ENCODE data around the gene VAT1L. TPM values are rescaled to one million over a fixed set of nuclear protein-coding genes. Genes with fewer than 3 reads are reported as not detected.

Gene VAT1L
- total RNA-seq, 1 donor from 2014 or later = 6.4 TPM

DNA sequence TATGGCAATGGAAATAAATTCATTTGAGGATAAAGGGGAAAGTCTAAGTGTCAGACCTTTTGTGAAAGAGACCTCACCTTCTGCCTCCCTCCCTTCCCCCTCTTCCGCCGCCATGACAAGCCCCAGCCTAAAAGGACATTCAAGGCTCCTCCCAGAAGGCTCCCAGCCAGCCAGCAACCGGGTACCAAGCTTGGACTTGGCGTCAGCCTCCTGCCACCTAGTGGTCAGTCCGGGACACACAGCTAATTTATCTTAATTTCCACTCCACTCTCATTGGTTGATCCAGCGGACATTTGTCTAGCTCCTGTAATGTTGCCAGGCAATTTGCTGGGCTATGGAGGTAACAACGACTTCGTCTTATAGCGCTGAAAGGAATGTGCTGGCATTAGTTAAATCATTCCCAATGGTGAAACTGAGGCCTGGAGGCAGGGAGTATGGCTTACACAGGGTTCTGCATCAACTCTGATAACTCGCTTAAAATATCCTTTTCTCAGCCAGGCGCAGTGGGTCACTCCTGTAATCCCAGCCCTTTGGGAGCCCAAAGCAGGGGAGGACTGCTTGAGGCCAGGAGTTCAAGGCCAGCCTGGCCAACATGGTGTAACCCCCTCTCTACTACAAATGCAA lies 214.7 kb downstream of the VAT1L start:
- Histone ChIP-seq H3K9me3 (no peaks in the 10 kb centered on the region), H3K4me1 (peaks cover 8% of the 10 kb centered on the region), H3K36me3 (no peaks in the 10 kb centered on the region), H3K27me3 (no peaks in the 10 kb centered on the region), H3K4me3 (no peak overlapping the region), H3K27ac (no peak overlapping the region)
- no peak for TF ChIP-seq POLR2A (IDR thresholded peaks at IDR 0.05)
- TF ChIP-seq, protein P1, sequence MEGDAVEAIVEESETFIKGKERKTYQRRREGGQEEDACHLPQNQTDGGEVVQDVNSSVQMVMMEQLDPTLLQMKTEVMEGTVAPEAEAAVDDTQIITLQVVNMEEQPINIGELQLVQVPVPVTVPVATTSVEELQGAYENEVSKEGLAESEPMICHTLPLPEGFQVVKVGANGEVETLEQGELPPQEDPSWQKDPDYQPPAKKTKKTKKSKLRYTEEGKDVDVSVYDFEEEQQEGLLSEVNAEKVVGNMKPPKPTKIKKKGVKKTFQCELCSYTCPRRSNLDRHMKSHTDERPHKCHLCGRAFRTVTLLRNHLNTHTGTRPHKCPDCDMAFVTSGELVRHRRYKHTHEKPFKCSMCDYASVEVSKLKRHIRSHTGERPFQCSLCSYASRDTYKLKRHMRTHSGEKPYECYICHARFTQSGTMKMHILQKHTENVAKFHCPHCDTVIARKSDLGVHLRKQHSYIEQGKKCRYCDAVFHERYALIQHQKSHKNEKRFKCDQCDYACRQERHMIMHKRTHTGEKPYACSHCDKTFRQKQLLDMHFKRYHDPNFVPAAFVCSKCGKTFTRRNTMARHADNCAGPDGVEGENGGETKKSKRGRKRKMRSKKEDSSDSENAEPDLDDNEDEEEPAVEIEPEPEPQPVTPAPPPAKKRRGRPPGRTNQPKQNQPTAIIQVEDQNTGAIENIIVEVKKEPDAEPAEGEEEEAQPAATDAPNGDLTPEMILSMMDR (IDR thresholded peaks at IDR 0.05) = peak; percentile 54 to 82 (median 65)
- peak in 1 of 2 donors; percentile 20 for TF ChIP-seq POLR2AphosphoS5 (IDR thresholded peaks at IDR 0.05; ENCODE audit: insufficient read depth in 1 of 2, low read depth in 1 of 2)
- no peak for DNase-seq (ENCODE audit: extremely low spot score in 2 of 2)
- intact Hi-C loops (cut with DNase I) = loop anchor here (10.0 kb wide), 1 partner anchor 328 kb away; no protein-coding TSS in a partner anchor

DNA sequence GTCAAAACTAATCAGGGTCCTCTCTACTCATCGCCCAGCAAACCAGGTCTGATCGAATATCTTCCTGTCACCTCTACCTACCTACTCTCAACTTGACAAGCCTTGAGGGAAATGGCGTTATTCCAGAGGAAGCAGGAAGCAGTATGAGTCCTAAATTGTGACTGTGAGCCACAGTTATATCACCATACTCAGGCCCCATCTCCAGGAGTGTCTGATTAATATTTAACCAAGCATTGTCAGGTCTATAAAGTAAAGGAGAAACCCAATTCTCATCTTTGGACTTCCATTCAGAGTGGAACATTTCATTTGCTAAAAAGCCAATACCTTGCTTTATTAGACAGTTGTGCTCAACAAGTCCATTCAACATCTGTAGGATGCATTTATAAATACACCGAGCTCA lies 216.2 kb downstream of the VAT1L start:
- Histone ChIP-seq H3K27me3 (no peaks in the 10 kb centered on the region), H3K27ac (no peak overlapping the region), H3K9me3 (no peaks in the 10 kb centered on the region), H3K4me1 (peaks cover 8% of the 10 kb centered on the region), H3K36me3 (no peaks in the 10 kb centered on the region), H3K4me3 (no peak overlapping the region)
- TF ChIP-seq POLR2AphosphoS5 (IDR thresholded peaks at IDR 0.05; ENCODE audit: insufficient read depth in 1 of 2, low read depth in 1 of 2) = no peak
- no peak for TF ChIP-seq POLR2A (IDR thresholded peaks at IDR 0.05)
- TF ChIP-seq, protein P1 (IDR thresholded peaks at IDR 0.05) = no peak
- intact Hi-C loops (cut with DNase I) = loop anchor here (10.0 kb wide), 1 partner anchor 330 kb away; no protein-coding TSS in a partner anchor
- DNase-seq (ENCODE audit: extremely low spot score in 2 of 2) = no peak

DNA sequence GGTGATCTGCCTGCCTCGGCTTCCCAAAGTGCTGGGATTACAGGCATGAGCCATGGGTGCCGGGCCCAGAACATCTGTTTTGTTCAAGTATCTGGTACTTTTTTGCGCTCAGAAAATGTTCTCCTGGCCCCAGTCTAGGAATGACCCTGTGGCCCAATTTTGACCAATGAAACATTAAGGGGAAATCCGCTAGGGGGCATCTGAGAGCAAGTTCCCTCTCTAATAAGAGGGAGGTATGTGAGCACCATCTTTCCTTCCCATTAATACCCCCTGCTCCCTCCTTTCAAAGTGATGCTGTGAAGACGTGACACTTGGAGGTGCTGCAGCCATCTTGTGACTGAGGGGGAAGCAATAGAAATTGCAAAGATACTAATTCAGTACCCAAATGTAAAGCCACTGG lies 217.5 kb downstream of the VAT1L start:
- Histone ChIP-seq H3K9me3 (no peaks in the 10 kb centered on the region), H3K4me1 (peaks cover 8% of the 10 kb centered on the region), H3K27me3 (no peaks in the 10 kb centered on the region), H3K4me3 (no peak overlapping the region), H3K36me3 (no peaks in the 10 kb centered on the region), H3K27ac (no peak overlapping the region)
- no peak for DNase-seq (ENCODE audit: extremely low spot score in 2 of 2)
- TF ChIP-seq POLR2A (IDR thresholded peaks at IDR 0.05) (no peak), POLR2AphosphoS5 (IDR thresholded peaks at IDR 0.05; ENCODE audit: insufficient read depth in 1 of 2, low read depth in 1 of 2) (no peak)
- TF ChIP-seq, protein P1 (IDR thresholded peaks at IDR 0.05) = no peak
- intact Hi-C loops (cut with DNase I) = loop anchor here (10.0 kb wide), 1 partner anchor 331 kb away; no protein-coding TSS in a partner anchor

DNA sequence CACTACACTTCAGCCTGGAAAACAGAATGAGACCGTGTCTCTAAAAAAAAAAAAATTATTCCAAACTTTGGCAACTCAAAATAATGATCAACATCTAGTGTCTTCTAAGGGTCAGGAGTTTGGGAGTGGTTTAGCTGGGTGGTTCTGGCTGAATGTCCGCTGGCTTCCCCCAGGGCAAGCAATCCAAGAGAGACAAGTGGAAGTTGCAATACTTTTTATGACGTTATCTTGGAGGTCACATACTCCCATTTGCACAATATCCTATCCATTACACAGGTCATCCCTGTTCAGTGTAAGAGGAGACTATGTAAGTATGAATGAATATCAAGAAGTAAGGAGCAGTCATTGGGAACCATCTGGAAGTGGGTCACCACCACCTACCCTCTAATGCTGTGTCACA lies 218.8 kb downstream of the VAT1L start:
- Histone ChIP-seq H3K4me3 (no peak overlapping the region), H3K4me1 (peaks cover 8% of the 10 kb centered on the region), H3K27ac (no peak overlapping the region), H3K27me3 (no peaks in the 10 kb centered on the region), H3K36me3 (no peaks in the 10 kb centered on the region), H3K9me3 (no peaks in the 10 kb centered on the region)
- intact Hi-C loops (cut with DNase I) = loop anchor here (10.0 kb wide), 1 partner anchor 332 kb away; no protein-coding TSS in a partner anchor
- DNase-seq (ENCODE audit: extremely low spot score in 2 of 2) = no peak
- no peak for TF ChIP-seq POLR2AphosphoS5 (IDR thresholded peaks at IDR 0.05; ENCODE audit: insufficient read depth in 1 of 2, low read depth in 1 of 2)
- no peak for TF ChIP-seq POLR2A (IDR thresholded peaks at IDR 0.05)
- TF ChIP-seq, protein P1 (IDR thresholded peaks at IDR 0.05) = no peak

DNA sequence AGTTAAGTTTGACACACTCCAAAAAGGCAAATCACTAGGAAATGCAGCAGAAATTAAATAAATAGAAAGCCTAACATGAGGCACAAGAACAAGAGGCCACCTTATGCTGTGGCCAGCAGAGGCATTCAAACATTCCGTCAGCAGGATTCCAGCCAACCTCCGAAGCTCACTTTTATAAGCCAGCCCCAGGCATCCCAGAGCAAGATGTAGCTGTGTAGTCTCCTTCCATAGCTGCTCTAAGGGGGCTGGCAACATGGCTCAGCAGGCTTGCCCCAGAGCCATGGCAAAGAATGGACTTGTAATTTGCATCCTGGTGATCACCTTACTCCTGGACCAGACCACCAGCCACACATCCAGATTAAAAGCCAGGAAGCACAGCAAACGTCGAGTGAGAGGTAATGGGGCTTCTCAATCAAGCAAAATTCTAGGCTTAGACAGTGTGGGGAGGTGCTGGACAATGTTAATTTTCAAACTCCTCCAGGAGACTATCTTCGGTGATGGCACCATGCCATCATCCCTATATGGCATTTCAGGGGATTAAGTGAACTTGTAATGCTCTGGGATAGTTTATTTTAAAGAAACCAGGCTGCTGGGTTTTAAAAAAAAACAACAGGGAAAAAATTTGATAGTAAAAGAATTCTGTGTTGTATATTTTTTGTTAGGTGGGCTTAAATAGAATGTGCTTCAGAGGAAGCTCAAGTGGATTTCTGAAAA lies 234.1 kb downstream of the VAT1L start, which contains the start of gene CLEC3A:
CLEC3A (plus strand) TSS at position 202 of the 714 bp plus-strand sequence; CDS start at position 281, 79 bp downstream.
- TF ChIP-seq POLR2A (IDR thresholded peaks at IDR 0.05) = no peak
- intact Hi-C loops (cut with DNase I) = no loop called here
- Histone ChIP-seq H3K27me3 (no peaks in the 10 kb centered on the region), H3K9me3 (no peaks in the 10 kb centered on the region), H3K36me3 (no peaks in the 10 kb centered on the region), H3K4me1 (no peaks in the 10 kb centered on the region), H3K27ac (no peak within 1 kb of the TSS), H3K4me3 (no peak within 1 kb of the TSS)
- no peak for DNase-seq (ENCODE audit: extremely low spot score in 2 of 2)

All from vagina (tissue), 2 donors.